ENCODE measurements around the gene SLC25A23.
"Not testable (repeated sequence)": the region's sequence is repeated elsewhere in the genome, so short reads cannot be mapped to it uniquely, and the experiment has no call there.

Gene SLC25A23

GRCh38 chr19:6455924-6456323, 3.7 kb downstream of the SLC25A23 start:
- no peak for DNase-seq

- DNase-seq: no peak
Observed at GRCh38 chr19:6453951-6454565, 5.5 kb downstream of the SLC25A23 start.

DNA sequence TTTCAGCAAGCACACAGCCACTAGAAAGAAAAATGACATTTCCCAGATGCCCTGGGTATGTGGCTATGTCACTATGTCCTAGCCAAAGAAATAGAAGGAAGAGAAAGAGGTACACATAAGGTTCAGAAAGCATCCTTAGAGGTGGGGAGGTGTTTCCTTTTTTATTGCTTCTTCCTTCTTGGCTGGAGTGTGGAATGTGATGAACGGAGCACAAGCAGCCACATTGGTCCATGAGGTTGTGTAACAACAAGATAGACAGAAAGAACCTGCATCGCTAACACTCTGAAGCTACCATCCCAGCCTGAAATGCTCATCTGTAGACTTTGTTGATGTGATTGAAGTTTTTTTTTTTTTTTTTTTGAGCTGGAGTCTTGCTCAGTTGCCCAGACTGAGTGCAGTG, 6.7 kb downstream of the SLC25A23 start:
- no peak for DNase-seq

DNA sequence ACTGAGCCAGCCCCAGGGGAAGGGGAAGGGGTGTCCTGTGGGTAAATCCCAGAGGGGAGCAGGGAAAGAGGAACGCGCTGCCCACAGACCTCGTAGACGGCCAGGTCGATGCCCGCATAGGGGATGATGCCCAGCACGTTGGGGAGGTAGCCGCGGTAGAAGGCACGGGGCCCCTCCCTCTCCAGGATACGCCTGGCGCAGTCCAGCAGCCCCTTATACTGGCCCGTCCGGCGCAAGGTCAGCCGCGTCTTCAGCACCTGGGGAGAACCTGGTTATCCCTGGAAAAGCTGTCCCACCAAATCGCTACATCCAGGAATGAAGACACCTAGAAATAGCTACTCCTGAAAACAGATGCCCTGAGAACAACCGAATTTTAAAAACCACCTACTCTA, 7.4 kb downstream of the SLC25A23 start:
- DNase-seq: no peak

- no peak for DNase-seq
Observed at GRCh38 chr19:6451583-6452222, 7.9 kb downstream of the SLC25A23 start.

DNA sequence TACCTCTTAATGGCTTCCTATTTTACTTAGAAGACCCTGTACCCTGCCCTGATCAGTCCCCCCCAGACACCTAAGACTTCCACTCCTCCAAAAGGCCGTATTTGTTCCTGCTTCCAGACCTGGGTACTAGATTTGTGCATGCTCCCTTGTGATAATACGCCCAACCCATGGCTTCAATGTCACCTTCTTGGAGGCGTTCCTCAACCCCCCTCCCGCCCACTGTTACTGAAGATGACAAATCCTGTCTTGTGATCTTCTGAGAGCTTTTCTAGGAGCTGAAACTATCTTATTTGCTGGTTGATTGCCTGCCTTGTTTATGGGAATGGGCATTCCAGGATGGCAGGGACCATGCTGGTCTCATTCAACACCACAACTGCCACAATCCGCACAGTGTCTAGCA, 9.4 kb downstream of the SLC25A23 start:
- no peak for DNase-seq

DNA sequence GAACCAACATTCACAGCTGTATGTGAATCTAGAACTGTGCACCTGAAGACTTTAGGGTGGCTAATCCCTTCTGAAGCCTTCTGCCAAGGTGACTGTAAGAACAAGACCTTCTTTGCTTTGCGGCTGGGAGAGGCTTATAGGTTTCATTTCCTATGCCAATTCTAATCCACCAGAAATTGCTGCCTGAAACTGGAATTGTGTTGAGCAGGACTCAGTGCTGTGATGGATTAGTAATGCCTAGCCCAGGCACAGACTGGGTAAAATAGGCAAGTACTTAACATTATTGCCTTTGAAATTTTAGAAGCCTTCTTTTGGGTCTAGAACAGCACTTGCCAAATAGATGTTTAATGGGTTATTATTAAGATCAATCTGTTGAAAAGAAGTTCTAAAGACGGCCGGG, 11.5 kb downstream of the SLC25A23 start:
- DNase-seq: no peak

GRCh38 chr19:6446452-6446851, 13.1 kb downstream of the SLC25A23 start:
- no peak for DNase-seq

DNA sequence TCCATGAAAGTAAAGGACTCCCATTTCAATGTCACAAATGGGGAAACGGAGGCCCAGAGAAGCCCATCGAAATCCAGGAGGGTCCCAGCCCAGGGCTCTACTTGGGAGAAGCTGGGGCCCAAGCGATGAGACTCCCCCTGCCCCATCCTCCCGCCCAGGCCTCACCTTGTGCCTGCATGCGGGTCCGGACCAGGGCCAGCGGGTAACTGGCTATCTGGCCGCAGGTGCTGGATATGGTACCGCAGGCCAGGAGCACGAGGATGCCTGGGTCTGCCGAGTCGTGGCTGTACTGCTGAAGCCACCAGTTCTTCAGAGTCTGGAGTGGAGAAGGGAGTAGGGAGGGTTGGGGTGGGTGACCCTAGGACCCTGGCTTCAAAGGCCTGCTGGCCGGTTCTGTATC, 15.6 kb downstream of the SLC25A23 start:
- no peak for DNase-seq

DNA sequence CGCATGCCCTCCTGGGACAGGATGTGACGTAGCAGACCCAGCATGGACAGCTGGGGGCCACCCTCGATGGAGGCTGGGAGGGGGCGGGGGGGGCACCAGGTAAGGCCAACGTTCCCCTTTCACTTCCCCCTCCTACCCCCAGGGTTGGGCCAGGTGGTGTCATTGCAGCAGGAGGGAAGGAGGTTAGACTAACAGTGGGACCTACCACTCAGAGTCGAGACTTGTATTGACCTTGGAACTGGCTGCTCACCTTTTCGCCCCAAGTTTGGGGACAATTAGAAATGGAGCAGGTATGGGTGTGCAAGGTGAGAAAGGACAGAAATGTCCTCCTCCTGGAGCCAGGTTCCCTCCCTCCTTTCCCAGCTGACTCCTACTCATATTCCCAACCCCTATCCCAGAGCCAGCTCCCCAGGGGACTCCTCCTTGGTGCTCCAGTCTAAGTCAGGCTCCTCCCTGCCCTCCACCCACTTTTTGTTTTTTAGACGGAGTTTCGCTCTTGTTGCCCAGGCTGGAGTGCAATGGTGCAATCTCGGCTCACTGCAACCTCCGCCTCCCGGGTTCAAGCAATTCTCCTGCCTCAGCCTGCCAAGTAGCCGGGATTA, 17.4 kb downstream of the SLC25A23 start:
- no peak for DNase-seq

GRCh38 chr19:6440905-6441304, 18.7 kb downstream of the SLC25A23 start:
- no peak for DNase-seq

- no peak for DNase-seq
Observed at GRCh38 chr19:6439743-6440142, 19.8 kb downstream of the SLC25A23 start.

GRCh38 chr19:6433663-6434062, 25.9 kb downstream of the SLC25A23 start, which contains the start of gene SLC25A41:
TSS of gene SLC25A41 (minus strand) at chr19:6433763. CDS start at chr19:6433693, 70 bp downstream.
- no peak for DNase-seq

- DNase-seq: no peak
Observed at GRCh38 chr19:6433165-6433564, 26.4 kb downstream of the SLC25A23 start.

- DNase-seq: no peak
Observed at GRCh38 chr19:6431891-6432290, 27.7 kb downstream of the SLC25A23 start.

- no peak for DNase-seq
Observed at GRCh38 chr19:6429419-6430221, 30.0 kb downstream of the SLC25A23 start.

DNA sequence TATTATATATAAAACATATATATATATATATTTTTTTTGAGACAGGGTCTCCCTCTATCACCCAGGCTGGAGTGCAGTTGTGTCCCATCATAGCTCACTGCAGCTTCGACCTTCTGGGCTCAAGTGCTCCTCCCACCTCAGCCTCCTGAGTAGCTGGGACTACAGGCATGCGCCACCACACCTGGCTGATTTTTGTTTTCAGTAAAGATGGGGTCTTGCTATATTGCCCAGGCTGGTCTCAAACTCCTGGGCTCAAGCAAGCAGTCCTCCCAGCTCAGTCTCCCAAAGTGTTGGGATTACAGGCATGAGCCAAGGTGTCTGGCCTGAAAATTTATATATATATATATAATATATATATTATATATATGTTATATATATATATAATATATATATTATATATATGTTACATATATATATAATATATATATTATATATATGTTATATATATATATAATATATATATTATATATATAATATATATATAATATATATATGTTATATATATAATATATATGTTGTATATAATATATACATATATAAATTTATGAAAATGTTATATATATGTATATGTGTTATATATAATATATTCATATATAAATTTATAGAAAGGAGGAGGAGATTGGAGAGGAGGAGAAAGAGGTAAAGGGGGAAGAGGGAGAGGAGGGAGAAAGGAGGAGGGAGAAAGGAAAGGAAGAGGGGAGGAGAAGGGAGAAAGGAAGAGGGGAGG, 30.7 kb downstream of the SLC25A23 start:
- not testable (repeated sequence) for DNase-seq

GRCh38 chr19:6427131-6427530, 32.5 kb downstream of the SLC25A23 start:
- DNase-seq: no peak

- DNase-seq: no peak
Observed at GRCh38 chr19:6425732-6426620, 33.6 kb downstream of the SLC25A23 start.

GRCh38 chr19:6424939-6425731, 34.5 kb downstream of the SLC25A23 start:
- peak; percentile 100 for DNase-seq

Measured in hippocampal formation (tissue), 2 donors.